ENCODE results near the gene DOK7.

The DOK7 gene

GRCh38 chr4:3462790-3463415 is at the start of gene DOK7:
DOK7 (plus strand) TSS chr4:3463306; CDS start chr4:3463376, 70 bp downstream.
- no peak for FAIRE-seq

- no peak for FAIRE-seq
These were observed 49.3 kb upstream of the DOK7 start for GRCh38 chr4:3413675-3414420.

GRCh38 chr4:3414421-3415279 is 48.5 kb upstream of the DOK7 start:
- FAIRE-seq: no peak

DNA sequence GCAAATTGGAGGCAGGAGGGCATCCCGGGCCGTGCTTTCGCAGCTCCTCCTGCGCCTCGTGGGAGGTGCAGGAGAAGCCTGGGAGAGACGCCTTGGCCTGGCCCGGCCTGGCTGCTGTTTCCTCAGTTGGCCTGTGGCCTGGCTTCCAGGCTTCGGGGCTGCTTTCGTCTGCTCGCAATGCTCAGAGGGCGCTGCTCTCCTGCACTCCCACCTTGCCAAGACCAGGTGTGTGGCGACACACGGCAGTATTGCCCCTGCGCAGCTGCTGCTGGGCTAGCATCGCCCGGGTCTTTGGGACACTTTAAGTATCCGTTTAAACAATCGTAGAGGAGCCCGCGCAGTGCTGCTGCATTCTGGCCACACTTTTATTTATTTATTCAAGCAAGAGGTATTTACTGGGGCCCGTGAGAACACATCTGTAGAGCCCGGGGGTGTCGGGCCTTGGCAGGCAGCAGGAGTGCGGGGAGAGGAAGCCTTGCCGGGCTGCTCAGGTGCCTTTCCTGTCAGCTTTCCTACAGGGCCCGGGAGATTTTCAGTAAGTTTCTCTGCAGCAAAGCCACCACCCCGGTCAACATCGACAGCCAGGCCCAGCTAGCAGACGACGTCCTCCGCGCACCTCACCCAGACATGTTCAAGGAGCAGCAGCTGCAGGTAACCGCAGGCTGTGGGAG is 47.5 kb upstream of the DOK7 start:
- no peak for FAIRE-seq

GRCh38 chr4:3416270-3416669 is 46.8 kb upstream of the DOK7 start:
- FAIRE-seq: no peak

- FAIRE-seq: no peak
These were observed 46.3 kb upstream of the DOK7 start for GRCh38 chr4:3416821-3417221.

DNA sequence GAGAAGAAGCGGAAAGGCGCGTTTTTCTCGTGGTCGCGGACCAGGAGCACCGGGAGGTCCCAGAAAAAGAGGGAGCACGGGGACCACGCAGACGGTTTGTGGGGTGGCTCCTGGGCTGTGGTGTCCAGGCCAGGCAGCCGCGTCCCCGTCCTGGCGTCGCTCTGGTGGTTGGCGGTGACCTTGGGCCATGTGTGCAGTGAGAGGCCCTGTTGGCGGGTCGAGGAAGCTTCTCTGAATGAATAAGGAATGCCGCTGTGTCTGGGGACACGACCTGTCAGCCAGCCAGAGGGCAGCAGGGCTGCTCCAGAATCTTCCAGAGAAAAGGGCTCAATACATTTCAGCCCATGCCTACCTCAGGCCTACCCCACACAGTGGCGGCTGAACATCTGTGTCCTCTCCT is 45.7 kb upstream of the DOK7 start:
- FAIRE-seq: no peak

- no peak for FAIRE-seq
These were observed 44.9 kb upstream of the DOK7 start for GRCh38 chr4:3418029-3418762.

DNA sequence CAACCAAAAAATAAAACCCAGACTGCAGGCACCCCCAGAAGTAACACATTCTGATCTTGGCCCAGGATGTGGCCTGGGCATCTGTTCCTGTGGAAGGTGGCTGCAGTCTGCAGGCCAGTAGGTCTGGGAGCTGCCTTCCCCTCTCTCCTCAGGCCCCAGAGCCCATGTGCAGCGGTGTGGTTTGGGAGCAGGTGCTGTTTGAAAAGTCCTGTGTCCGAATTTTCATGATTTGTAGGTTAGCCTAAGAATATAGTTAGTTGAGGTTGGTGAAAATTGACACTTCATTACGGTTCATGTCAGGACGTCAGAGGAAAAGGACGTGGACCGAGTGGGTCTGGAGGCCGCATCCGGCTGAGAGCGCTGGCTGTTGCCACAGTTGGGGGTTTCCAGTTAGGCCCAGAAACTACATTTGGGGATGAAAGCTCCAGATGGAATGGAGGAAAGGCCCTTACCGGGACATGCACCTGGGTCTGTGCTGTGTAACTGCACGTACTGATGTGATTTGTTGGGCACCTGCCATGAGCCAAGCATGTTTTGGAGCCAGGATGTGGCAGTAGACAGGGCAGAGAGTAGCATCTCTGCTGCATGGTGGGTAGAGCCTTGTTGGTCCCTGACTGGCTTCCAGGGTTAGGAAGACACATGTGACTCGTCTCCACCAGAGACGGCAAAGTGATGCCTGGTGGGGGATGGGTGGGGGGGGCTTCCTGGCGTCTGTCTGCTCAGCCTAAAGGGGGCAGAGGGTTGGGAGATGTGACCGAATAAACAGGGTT is 43.1 kb upstream of the DOK7 start:
- FAIRE-seq: no peak

GRCh38 chr4:3420606-3420955 is 42.5 kb upstream of the DOK7 start:
- FAIRE-seq: no peak

GRCh38 chr4:3420956-3421355 is 42.1 kb upstream of the DOK7 start:
- no peak for FAIRE-seq

GRCh38 chr4:3421470-3421869 is 41.6 kb upstream of the DOK7 start:
- FAIRE-seq: no peak

GRCh38 chr4:3422241-3422801 is 40.8 kb upstream of the DOK7 start:
- FAIRE-seq: no peak

DNA sequence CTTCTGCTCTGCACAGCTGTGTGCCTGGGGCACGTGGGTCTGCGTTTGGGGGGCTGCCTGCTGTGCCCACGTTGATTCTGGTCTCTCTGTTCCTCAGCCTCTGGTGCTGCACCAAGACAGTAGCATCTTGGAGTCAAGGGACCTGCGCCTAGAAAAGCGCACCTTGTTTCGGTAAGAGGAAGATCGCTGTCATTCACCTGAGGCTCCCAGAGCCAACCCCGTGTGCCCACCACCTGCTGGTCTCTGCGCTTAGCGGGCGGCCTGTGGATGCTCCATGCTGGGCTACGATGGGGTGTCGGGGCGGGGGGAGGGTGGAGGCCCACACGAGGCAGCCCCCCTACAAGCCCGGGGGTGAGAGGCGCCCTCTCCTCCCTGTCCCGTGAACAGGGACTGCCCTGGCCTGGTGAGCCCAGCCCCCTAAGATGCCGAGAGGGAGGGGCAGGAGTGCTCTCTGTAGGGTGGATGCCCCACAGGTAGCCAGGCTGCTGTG is 40.3 kb upstream of the DOK7 start:
- no peak for FAIRE-seq

- FAIRE-seq: no peak
These were observed 39.7 kb upstream of the DOK7 start for GRCh38 chr4:3423406-3423805.

GRCh38 chr4:3423952-3424351 is 39.2 kb upstream of the DOK7 start:
- no peak for FAIRE-seq

DNA sequence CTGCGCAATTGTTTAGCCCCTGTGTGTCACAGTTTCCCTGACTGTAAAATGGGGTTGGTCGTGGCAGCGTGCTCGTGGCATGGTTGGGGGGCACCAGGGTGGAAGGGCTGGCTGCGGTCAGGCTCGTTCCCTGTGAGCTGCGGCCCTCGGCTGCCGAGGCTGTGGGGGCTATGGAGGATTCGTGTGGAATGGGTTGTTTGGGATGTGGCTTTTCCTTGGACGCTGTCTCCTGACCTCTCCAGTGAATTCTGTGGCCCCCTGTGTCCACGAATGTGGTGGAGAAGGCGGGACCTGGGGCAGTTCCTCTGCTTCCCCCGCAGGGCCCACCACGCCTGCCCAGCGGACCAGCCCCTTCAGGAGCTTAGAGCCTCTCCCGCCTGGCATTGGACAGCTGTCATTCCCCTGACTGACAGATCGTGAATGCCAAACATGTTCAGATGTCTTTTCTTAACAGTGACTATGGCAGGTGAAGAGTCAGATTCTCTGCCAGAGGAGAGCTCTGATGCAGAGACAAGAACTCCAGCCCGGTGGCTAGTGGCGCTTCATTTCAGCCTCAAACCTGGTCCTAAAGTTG is 38.5 kb upstream of the DOK7 start:
- FAIRE-seq: no peak

GRCh38 chr4:3426465-3427133 is 36.5 kb upstream of the DOK7 start:
- no peak for FAIRE-seq

DNA sequence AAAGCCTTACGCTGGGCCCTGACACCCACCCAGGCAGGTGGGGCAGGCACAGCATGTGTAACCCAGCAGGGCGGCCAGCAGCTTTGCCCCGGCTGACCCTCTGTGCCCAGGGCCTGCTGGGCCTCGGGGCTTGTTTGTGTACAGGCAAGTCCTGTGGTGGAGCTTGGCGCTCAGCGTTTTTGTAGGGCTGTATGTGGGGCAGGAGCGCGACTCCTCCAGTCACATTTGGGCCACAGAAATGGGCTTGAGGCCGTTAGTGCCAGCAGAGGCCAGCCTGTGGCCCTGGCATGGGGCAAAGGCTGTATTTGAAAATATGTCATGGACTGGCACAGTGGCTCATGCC is 36.0 kb upstream of the DOK7 start:
- FAIRE-seq: no peak

DNA sequence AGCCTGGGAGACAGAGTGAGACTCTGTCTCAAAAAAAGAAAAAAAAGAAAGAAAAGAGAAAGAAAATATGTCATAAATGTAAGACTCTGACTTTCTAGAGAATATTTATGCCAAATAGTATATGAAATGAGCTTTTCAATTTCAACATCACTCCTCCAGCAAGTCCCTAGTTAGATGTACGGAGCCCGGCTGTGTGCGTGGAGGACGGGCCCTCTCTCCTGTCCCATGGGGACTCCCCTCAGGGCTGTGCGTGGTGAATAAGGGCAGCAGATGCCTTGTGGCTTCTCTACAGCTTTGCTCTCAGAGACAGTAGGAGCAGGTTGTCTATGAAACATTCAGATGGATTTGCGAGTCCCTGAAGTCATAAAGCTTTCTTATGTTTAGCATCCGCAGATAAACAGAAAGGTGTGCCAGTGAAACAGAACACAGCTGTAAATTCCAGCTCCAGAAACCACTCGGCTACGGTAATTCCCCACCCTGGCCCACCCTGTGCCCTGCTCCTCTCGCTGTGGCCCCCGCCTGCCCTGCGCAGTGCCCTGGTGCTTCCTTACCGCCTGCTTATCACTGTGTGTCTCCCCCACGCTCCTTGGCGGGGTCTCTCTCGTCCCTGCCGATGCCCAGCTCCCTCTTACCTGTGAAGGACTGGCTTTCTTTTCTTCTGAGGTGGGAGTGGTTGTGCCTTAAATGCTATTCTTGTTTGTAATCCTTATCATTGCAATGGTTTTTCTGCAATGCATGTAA is 35.2 kb upstream of the DOK7 start:
- no peak for FAIRE-seq

All from G401.6 (cell line).